Measurements from ENCODE around the gene FAM20C. TPM values are rescaled to one million over a fixed set of nuclear protein-coding genes. Genes with fewer than 3 reads are reported as not detected.

The FAM20C gene
- total and polyA plus RNA-seq, 4 donors, result 17.3 to 86.9 (median 45.9) TPM

DNA sequence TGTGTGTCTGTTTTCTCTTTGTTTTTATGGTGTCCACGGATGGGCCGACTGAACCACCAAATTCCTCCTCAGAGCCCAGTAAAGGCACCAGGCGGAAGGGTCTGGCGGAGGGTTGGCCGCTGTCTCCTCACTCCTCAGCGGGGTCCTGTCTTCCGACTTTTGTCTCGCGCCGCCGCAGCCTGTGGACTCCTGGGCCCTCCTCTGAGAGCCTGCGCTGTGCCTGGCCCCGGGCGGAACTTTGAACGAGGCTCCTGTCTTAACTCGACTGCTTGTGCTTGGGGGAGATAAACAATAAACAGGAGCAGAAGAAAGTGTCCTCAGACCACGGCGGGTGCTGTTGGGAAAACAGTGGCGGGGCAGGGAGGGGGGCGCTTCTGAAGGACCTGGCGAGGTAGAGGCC is 2.2 kb upstream of the FAM20C start:
- no peak for ATAC-seq (ENCODE audit: insufficient read depth, low FRiP score)
- no peak for DNase-seq
- 91 to 92% methylated on average over 19 to 21 of the region's 21 CpGs for WGBS, 2 donors

DNA sequence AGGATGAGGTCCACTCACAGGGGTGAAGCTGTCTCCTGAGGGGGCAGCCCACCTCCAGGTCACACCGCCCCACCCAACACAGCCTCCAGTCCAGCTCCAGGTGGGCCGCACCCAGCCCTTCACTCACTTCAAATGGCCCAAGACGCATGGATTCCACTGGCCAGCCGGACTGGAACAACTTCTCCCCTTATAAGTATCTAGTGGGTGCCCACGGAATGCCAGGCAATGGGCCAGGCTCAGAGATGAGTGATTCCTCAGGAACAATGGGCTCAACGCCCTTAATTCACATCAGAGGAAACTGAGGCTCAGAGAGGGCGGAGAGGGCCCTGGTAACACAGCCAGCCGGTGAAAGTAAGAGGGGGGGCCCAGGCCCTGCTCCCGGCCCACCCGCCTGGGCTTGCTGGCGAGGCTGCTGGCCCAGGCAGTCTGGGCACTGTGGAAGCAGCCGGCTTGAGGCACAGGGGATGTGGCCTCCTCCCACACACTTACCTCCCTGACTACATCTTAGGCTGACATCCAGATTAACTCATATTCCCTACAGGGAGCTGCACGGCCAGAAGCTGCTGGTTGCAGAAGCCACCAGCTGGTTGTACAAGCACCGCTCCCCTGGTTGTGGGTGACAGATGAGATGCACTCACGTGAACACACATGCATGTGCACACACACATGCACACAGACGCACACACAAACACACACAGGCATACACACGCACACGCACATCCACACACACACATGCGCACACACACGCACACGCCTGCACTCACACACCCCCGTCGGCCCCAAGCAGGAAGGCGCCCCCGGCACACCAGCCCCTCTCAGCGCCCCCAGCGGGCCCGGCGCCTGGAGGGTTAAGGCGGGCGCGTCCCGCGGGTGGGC is 1.0 kb upstream of the FAM20C start:
- H3K4me3 ChIP-seq, result peak overlapping the region; percentile 45
- H3K9me3 ChIP-seq (ENCODE audit: control insufficient read depth in 4 of 4, insufficient read depth in 3 of 4, low read length in 3 of 4), result peaks cover 0 to 2% (median 0%) of the 10 kb centered on the region in 4 donors
- peaks cover 0 to 36% (median 16%) of the 10 kb centered on the region in 5 donors for H3K4me1 ChIP-seq (ENCODE audit: control insufficient read depth in 5 of 5, insufficient read depth in 5 of 5, low read length in 5 of 5)
- no peak overlapping the region for H3K9ac ChIP-seq (ENCODE audit: insufficient read depth in 1 of 2, low read length in 2 of 2)
- ATAC-seq (ENCODE audit: insufficient read depth, low FRiP score) (peak; percentile 2), DNase-seq (peak in 2 of 3 donors; percentile 69 to 72)
- peaks cover 0 to 17% (median 12%) of the 10 kb centered on the region in 4 donors for H3K36me3 ChIP-seq (ENCODE audit: control insufficient read depth in 4 of 4, insufficient read depth in 4 of 4, low read length in 4 of 4)
- WGBS, 2 donors, result 23 to 36% methylated on average over 29 to 34 of the region's 34 CpGs
- H3K27ac ChIP-seq (ENCODE audit: low read depth in 1 of 2, low read length in 1 of 2), result peak overlapping the region in 1 of 2 donors; percentile 55
- peaks cover 0 to 20% (median 0%) of the 10 kb centered on the region in 3 donors for H3K27me3 ChIP-seq (ENCODE audit: control insufficient read depth in 3 of 3, insufficient read depth in 3 of 3, low read length in 2 of 3)
- TF ChIP-seq, protein P1, sequence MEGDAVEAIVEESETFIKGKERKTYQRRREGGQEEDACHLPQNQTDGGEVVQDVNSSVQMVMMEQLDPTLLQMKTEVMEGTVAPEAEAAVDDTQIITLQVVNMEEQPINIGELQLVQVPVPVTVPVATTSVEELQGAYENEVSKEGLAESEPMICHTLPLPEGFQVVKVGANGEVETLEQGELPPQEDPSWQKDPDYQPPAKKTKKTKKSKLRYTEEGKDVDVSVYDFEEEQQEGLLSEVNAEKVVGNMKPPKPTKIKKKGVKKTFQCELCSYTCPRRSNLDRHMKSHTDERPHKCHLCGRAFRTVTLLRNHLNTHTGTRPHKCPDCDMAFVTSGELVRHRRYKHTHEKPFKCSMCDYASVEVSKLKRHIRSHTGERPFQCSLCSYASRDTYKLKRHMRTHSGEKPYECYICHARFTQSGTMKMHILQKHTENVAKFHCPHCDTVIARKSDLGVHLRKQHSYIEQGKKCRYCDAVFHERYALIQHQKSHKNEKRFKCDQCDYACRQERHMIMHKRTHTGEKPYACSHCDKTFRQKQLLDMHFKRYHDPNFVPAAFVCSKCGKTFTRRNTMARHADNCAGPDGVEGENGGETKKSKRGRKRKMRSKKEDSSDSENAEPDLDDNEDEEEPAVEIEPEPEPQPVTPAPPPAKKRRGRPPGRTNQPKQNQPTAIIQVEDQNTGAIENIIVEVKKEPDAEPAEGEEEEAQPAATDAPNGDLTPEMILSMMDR (IDR thresholded peaks at IDR 0.05; ENCODE audit: control extremely low read depth, extremely low read depth), result no peak

More for the DNA sequence above, 2.2 kb upstream of the FAM20C start:
- H3K4me1 ChIP-seq (ENCODE audit: control insufficient read depth in 5 of 5, insufficient read depth in 5 of 5, low read length in 5 of 5), result peaks cover 0 to 30% (median 11%) of the 10 kb centered on the region in 5 donors
- peaks cover 0 to 7% (median under 1%) of the 10 kb centered on the region in 4 donors for H3K36me3 ChIP-seq (ENCODE audit: control insufficient read depth in 4 of 4, insufficient read depth in 4 of 4, low read length in 4 of 4)
- TF ChIP-seq, protein P1 (IDR thresholded peaks at IDR 0.05; ENCODE audit: control extremely low read depth, extremely low read depth), result no peak
- no peak overlapping the region for H3K9ac ChIP-seq (ENCODE audit: insufficient read depth in 1 of 2, low read length in 2 of 2)
- peaks cover 0 to 20% (median 0%) of the 10 kb centered on the region in 3 donors for H3K27me3 ChIP-seq (ENCODE audit: control insufficient read depth in 3 of 3, insufficient read depth in 3 of 3, low read length in 2 of 3)
- peaks cover 0 to 2% (median 0%) of the 10 kb centered on the region in 4 donors for H3K9me3 ChIP-seq (ENCODE audit: control insufficient read depth in 4 of 4, insufficient read depth in 3 of 4, low read length in 3 of 4)
- H3K4me3 ChIP-seq, result no peak overlapping the region
- no peak overlapping the region for H3K27ac ChIP-seq (ENCODE audit: low read depth in 1 of 2, low read length in 1 of 2)

DNA sequence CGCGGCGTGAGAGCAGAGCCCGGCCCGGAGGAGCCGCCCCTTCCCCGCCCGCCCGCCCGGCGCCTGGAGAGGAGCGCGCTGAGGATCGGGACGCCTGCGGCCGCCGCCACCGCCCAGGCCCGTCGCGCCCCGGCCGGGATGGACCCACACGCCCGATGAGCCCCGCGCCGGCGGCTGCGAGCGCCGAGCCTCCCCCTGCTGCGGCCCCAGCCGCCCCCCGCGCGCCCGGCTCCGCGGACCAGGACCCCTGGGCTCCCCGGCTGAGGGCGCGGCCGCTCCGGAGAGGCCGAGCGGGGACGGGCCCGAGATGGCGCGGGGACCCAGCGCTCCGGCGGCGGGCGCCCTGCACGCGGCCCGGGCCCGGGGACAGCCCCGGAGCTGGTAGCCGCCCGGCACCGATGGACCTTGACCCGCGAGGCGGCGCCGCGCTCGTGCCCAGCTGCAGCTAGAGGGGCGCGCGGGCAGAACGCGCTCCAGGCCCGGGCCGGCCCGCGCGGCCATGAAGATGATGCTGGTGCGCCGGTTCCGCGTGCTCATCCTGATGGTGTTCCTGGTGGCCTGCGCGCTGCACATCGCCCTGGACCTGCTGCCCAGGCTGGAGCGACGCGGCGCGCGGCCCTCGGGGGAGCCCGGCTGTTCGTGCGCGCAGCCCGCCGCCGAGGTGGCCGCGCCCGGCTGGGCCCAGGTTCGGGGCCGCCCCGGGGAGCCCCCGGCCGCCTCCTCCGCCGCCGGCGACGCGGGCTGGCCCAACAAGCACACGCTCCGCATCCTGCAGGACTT is 520 bp downstream of the FAM20C start:
- Histone ChIP-seq H3K36me3 (ENCODE audit: control insufficient read depth in 4 of 4, insufficient read depth in 4 of 4, low read length in 4 of 4) (peaks cover 0 to 27% (median 20%) of the 10 kb centered on the region in 4 donors), H3K9me3 (ENCODE audit: control insufficient read depth in 4 of 4, insufficient read depth in 3 of 4, low read length in 3 of 4) (no peaks in the 10 kb centered on the region), H3K9ac (ENCODE audit: insufficient read depth in 1 of 2, low read length in 2 of 2) (no peak overlapping the region), H3K4me3 (peak overlapping the region; percentile 61), H3K4me1 (ENCODE audit: control insufficient read depth in 5 of 5, insufficient read depth in 5 of 5, low read length in 5 of 5) (peaks cover 0 to 36% (median 16%) of the 10 kb centered on the region in 5 donors), H3K27ac (ENCODE audit: low read depth in 1 of 2, low read length in 1 of 2) (no peak overlapping the region), H3K27me3 (ENCODE audit: control insufficient read depth in 3 of 3, insufficient read depth in 3 of 3, low read length in 2 of 3) (peaks cover 0 to 20% (median 0%) of the 10 kb centered on the region in 3 donors)
- ATAC-seq (ENCODE audit: insufficient read depth, low FRiP score), result no peak
- no peak for DNase-seq
- TF ChIP-seq, protein P1 (IDR thresholded peaks at IDR 0.05; ENCODE audit: control extremely low read depth, extremely low read depth), result no peak
- 0 to 1% methylated on average over 45 to 119 of the region's 119 CpGs for WGBS, 2 donors
